CD4-positive, alpha-beta T cell (primary cell): ENCODE measurements around the gene HS3ST4. TPM values are rescaled to one million over a fixed set of nuclear protein-coding genes. Genes with fewer than 3 reads are reported as not detected.

ENCODE experiments used
- ATAC-seq: fragments of 200-7000 bp; cut with Tn5 transposase; one replicate; pipeline ENCODE4 v1.10.0; 2022; ENCODE audit warnings: mild to moderate bottlenecking; ENCODE audit not compliant: poor library complexity
- CTCF ChIA-PET: fragments of 350-600 bp; sonication (Branson Sonifier 250); formaldehyde crosslinking; loops from one replicate; lab custom pipeline; 2021; ENCODE audit warnings: antibody characterized with exemption, inconsistent platforms; lab: Charles Lee
- POLR2A ChIA-PET: fragments of 350-600 bp; sonication (Branson Sonifier 250); formaldehyde crosslinking; loops from one replicate; lab custom pipeline; 2021; ENCODE audit warnings: antibody characterized with exemption, inconsistent platforms; lab: Charles Lee
- DNase-seq, 14 experiments: peaks; one replicate each; pipeline ENCODE4 v3.0.0-alpha.2; 2013 to 2020; ENCODE audit warnings: mixed read lengths in 2 of 14
- H3K27ac ChIP-seq, 2 donors: one replicate each; pipeline versions ENCODE4 v1.5.1 to v1.7.0; 2013; ENCODE audit warnings: low read length in 2 of 2, low read depth in 1 of 2, mild to moderate bottlenecking in 1 of 2
- H3K27me3 ChIP-seq, 2 experiments: 1 replicate in 1 of 2; 2 replicates in 1 of 2; pipeline versions ENCODE4 v1.6.1 to v1.7.0; 2013; ENCODE audit warnings: low read length in 2 of 2, control low read depth in 1 of 2, mild to moderate bottlenecking in 1 of 2, moderate library complexity in 1 of 2; ENCODE audit not compliant: insufficient read depth in 2 of 2, control insufficient read depth in 1 of 2
- H3K36me3 ChIP-seq: one replicate; pipeline ENCODE4 v1.6.1; 2013; ENCODE audit warnings: low read length, control low read depth; ENCODE audit not compliant: insufficient read depth
- H3K4me1 ChIP-seq: one replicate; pipeline ENCODE4 v1.6.1; 2013; ENCODE audit warnings: low read length, control low read depth; ENCODE audit not compliant: insufficient read depth
- H3K4me3 ChIP-seq: one replicate; pipeline ENCODE4 v1.5.1; 2013; ENCODE audit warnings: mild to moderate bottlenecking, low read length, moderate library complexity
- H3K9me3 ChIP-seq, 2 experiments: 1 replicate in 1 of 2; 2 replicates in 1 of 2; pipeline versions ENCODE4 v1.6.1 to v1.7.0; 2013; ENCODE audit warnings: low read length in 2 of 2, mild to moderate bottlenecking in 2 of 2, control low read depth in 1 of 2, moderate library complexity in 1 of 2; ENCODE audit not compliant: control insufficient read depth in 1 of 2, insufficient read depth in 1 of 2
- H3K27ac Mint-ChIP-seq: one replicate; pipeline ENCODE4 v1.8.0; 2020; ENCODE audit warnings: mixed read lengths
- H3K27me3 Mint-ChIP-seq: one replicate; pipeline ENCODE4 v1.8.0; 2021; ENCODE audit warnings: mixed read lengths
- H3K36me3 Mint-ChIP-seq: one replicate; pipeline ENCODE4 v1.8.0; 2021; ENCODE audit warnings: low read depth, mixed read lengths
- H3K4me1 Mint-ChIP-seq: one replicate; pipeline ENCODE4 v1.8.0; 2021; ENCODE audit warnings: low read depth, mixed read lengths
- H3K4me3 Mint-ChIP-seq: one replicate; pipeline ENCODE4 v1.8.0; 2020; ENCODE audit warnings: mild to moderate bottlenecking, mixed read lengths
- H3K9me3 Mint-ChIP-seq: one replicate; pipeline ENCODE4 v1.8.0; 2020; ENCODE audit warnings: mixed read lengths
- intact Hi-C, 2 experiments: fragments of 100-400 bp; cut with DNase I in 1 of 2; cut with micrococcal nuclease in 1 of 2; formaldehyde crosslinking; loops; one replicate each; pipeline versions ENCODE4 v1.15.1 to v1.9.0; 2023 to 2025; cut with DNase I, micrococcal nuclease
- total RNA-seq, 174 experiments: library from RNA in 2 of 174; stranded (reverse) in 2 of 174; gene quantifications; one replicate each; pipeline ENCODE4 v1.2.3 and lab custom pipeline; 2021 to 2026
- TF ChIP-seq, protein P1 (sequence below): fragments of 200-600 bp; IDR thresholded peaks from one replicate; pipeline ENCODE4 v1.8.0; 2022; ENCODE audit warnings: antibody characterized with exemption, mild to moderate bottlenecking

Gene HS3ST4
- total RNA-seq, 2 experiments from 2014 or later: not detected

DNA sequence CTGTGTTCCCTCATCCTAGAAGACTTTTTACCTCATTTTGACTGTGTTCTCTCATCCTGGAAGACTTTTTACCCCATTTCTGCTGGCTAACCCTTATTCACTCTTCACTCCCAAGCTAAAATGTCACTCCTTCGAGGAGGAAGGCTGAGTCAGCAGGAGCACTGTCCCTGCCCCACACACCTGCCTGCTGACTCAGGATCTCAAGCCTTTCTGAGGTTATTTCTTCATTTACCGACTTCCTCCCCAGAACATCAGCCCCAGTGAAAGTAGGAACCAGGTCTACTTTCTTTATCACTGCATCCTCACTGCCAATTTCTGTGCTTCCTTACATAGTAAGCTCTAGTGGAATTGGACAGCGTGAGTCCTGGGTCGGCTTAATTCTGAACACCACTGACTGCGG, 220.6 kb downstream of the HS3ST4 start:
- TF ChIP-seq, protein P1, sequence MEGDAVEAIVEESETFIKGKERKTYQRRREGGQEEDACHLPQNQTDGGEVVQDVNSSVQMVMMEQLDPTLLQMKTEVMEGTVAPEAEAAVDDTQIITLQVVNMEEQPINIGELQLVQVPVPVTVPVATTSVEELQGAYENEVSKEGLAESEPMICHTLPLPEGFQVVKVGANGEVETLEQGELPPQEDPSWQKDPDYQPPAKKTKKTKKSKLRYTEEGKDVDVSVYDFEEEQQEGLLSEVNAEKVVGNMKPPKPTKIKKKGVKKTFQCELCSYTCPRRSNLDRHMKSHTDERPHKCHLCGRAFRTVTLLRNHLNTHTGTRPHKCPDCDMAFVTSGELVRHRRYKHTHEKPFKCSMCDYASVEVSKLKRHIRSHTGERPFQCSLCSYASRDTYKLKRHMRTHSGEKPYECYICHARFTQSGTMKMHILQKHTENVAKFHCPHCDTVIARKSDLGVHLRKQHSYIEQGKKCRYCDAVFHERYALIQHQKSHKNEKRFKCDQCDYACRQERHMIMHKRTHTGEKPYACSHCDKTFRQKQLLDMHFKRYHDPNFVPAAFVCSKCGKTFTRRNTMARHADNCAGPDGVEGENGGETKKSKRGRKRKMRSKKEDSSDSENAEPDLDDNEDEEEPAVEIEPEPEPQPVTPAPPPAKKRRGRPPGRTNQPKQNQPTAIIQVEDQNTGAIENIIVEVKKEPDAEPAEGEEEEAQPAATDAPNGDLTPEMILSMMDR: no peak
- no peak overlapping the region for H3K4me3 Mint-ChIP-seq
- Histone ChIP-seq H3K9me3 (no peaks in the 10 kb centered on the region), H3K27ac (no peak overlapping the region), H3K4me3 (no peak overlapping the region), H3K27me3 (peaks cover 0 to 2% of the 10 kb centered on the region in 2 experiments), H3K4me1 (no peaks in the 10 kb centered on the region), H3K36me3 (no peaks in the 10 kb centered on the region)
- peaks cover 7% of the 10 kb centered on the region for H3K27me3 Mint-ChIP-seq
- H3K27ac Mint-ChIP-seq: no peak overlapping the region
- ChIA-PET POLR2A (no interaction called here), CTCF (no interaction called here)
- H3K9me3 Mint-ChIP-seq: no peaks in the 10 kb centered on the region
- H3K4me1 Mint-ChIP-seq: no peaks in the 10 kb centered on the region
- no peak for ATAC-seq
- H3K36me3 Mint-ChIP-seq: no peaks in the 10 kb centered on the region
- no peak for DNase-seq
- intact Hi-C loops: no loop called here

DNA sequence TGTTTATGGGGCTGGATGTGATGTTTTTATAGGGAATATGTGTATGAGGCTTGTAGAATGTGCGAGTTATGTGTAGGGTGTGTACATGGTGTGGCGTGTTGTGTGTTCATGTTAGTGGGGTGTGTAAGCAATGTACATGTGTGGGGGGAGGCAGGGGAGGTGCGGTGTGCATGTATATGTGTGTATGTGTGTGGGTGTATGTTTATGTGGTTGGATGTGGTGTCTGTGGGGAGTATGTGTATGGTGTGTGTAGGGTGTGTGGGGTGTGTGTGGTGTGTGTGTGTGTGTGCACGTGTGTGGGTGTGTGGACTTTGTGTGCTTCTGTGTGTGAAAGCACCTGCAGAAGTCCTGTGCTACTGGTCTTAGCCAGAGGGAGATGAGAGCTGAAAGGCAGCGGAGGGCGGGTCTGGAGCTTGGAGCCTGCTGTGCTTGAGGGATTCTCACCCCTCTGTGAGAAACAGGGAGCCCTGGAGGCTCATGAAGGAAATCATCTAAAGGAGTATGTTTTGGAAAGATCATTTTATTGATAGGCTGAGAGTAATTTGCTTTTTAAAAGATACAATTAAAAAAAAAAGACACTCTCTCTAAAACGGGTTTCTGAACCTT, 222.7 kb downstream of the HS3ST4 start:
- intact Hi-C loops: no loop called here
- no peaks in the 10 kb centered on the region for H3K4me1 ChIP-seq
- TF ChIP-seq, protein P1: no peak
- no peak for ATAC-seq
- POLR2A ChIA-PET: no interaction called here
- no peaks in the 10 kb centered on the region for H3K36me3 ChIP-seq
- no peak overlapping the region for H3K27ac ChIP-seq
- CTCF ChIA-PET: no interaction called here
- no peaks in the 10 kb centered on the region for H3K9me3 ChIP-seq
- Mint-ChIP-seq H3K27me3 (peaks cover 7% of the 10 kb centered on the region), H3K36me3 (no peaks in the 10 kb centered on the region), H3K9me3 (no peaks in the 10 kb centered on the region), H3K27ac (no peak overlapping the region), H3K4me3 (no peak overlapping the region), H3K4me1 (no peaks in the 10 kb centered on the region)
- DNase-seq: no peak
- no peak overlapping the region for H3K4me3 ChIP-seq
- peaks cover 0 to 2% of the 10 kb centered on the region in 2 experiments for H3K27me3 ChIP-seq

GRCh38 chr16:25916037-25916436, 224.3 kb downstream of the HS3ST4 start:
- no peaks in the 10 kb centered on the region for H3K4me1 Mint-ChIP-seq
- POLR2A ChIA-PET: no interaction called here
- ATAC-seq (no peak), DNase-seq (no peak)
- no peak overlapping the region for H3K4me3 Mint-ChIP-seq
- no peak overlapping the region for H3K27ac Mint-ChIP-seq
- H3K4me1 ChIP-seq: no peaks in the 10 kb centered on the region
- H3K27me3 ChIP-seq: peaks cover 0 to 2% of the 10 kb centered on the region in 2 experiments
- no peaks in the 10 kb centered on the region for H3K36me3 Mint-ChIP-seq
- intact Hi-C loops: no loop called here
- H3K27me3 Mint-ChIP-seq: peaks cover 7% of the 10 kb centered on the region
- no peak overlapping the region for H3K4me3 ChIP-seq
- CTCF ChIA-PET: no interaction called here
- no peaks in the 10 kb centered on the region for H3K36me3 ChIP-seq
- TF ChIP-seq, protein P1: no peak
- H3K27ac ChIP-seq: no peak overlapping the region
- H3K9me3 ChIP-seq: no peaks in the 10 kb centered on the region
- H3K9me3 Mint-ChIP-seq: no peaks in the 10 kb centered on the region
